ENCODE results near the gene AACS. TPM values are rescaled to one million over a fixed set of nuclear protein-coding genes. Genes with fewer than 3 reads are reported as not detected.
"Not testable (repeated sequence)": the region's sequence is repeated elsewhere in the genome, so short reads cannot be mapped to it uniquely, and the experiment has no call there.

Gene AACS
- total RNA-seq, 4 donors from 2014 or later, result 14.8 to 24.0 (median 20.1) TPM

GRCh38 chr12:125029761-125030358, 35.4 kb upstream of the AACS start:
- 89 to 93% methylated on average over 7 of the region's 7 CpGs for WGBS, 2 donors
- intact Hi-C loops (cut with DNase I), result no loop called here
- no peak for DNase-seq
- no peak for TF ChIP-seq CTCF (IDR thresholded peaks at IDR 0.05)
- no peak for TF ChIP-seq POLR2A (IDR thresholded peaks at IDR 0.05)
- Histone ChIP-seq H3K27ac (no peak overlapping the region), H3K27me3 (no peaks in the 10 kb centered on the region), H3K4me3 (replicated peaks in 1 of 3) (no peak overlapping the region), H3K9me3 (no peaks in the 10 kb centered on the region), H3K36me3 (no peaks in the 10 kb centered on the region), H3K4me1 (no peaks in the 10 kb centered on the region)

GRCh38 chr12:125031471-125031870, 33.8 kb upstream of the AACS start:
- intact Hi-C loops (cut with DNase I); H3K27me3 ChIP-seq; H3K4me1 ChIP-seq; H3K9me3 ChIP-seq; H3K27ac ChIP-seq; H3K4me3 ChIP-seq (replicated peaks in 1 of 3); H3K36me3 ChIP-seq; DNase-seq: not testable (repeated sequence)
- 43 to 60% methylated on average over 9 of the region's 9 CpGs for WGBS, 2 donors

GRCh38 chr12:125032466-125033152, 32.6 kb upstream of the AACS start:
- no peak for TF ChIP-seq POLR2A (IDR thresholded peaks at IDR 0.05)
- TF ChIP-seq CTCF (IDR thresholded peaks at IDR 0.05), result no peak
- H3K9me3 ChIP-seq, result no peaks in the 10 kb centered on the region
- WGBS, 2 donors, result 79 to 82% methylated on average over 19 of the region's 19 CpGs
- no peak overlapping the region for H3K27ac ChIP-seq
- DNase-seq, result no peak
- no peaks in the 10 kb centered on the region for H3K36me3 ChIP-seq
- H3K27me3 ChIP-seq, result no peaks in the 10 kb centered on the region
- no peak overlapping the region for H3K4me3 ChIP-seq (replicated peaks in 1 of 3)
- intact Hi-C loops (cut with DNase I), result no loop called here
- H3K4me1 ChIP-seq, result no peaks in the 10 kb centered on the region

- TF ChIP-seq POLR2A (IDR thresholded peaks at IDR 0.05), result no peak
- no peak for TF ChIP-seq CTCF (IDR thresholded peaks at IDR 0.05)
- Histone ChIP-seq H3K4me1 (no peaks in the 10 kb centered on the region), H3K27me3 (no peaks in the 10 kb centered on the region), H3K9me3 (no peaks in the 10 kb centered on the region), H3K27ac (no peak overlapping the region), H3K4me3 (replicated peaks in 1 of 3) (no peak overlapping the region), H3K36me3 (no peaks in the 10 kb centered on the region)
- intact Hi-C loops (cut with DNase I), result no loop called here
- 89 to 92% methylated on average over 9 of the region's 9 CpGs for WGBS, 2 donors
- no peak for DNase-seq
These were observed 31.9 kb upstream of the AACS start for GRCh38 chr12:125033288-125033687.

GRCh38 chr12:125038976-125039625, 26.1 kb upstream of the AACS start:
- 69 to 70% methylated on average over 6 of the region's 6 CpGs for WGBS, 2 donors
- H3K4me1 ChIP-seq, result no peaks in the 10 kb centered on the region

More at GRCh38 chr12:125038976-125039625, 26.1 kb upstream of the AACS start:
- no peak for DNase-seq
- intact Hi-C loops (cut with DNase I), result no loop called here
- no peak overlapping the region for H3K27ac ChIP-seq
- H3K9me3 ChIP-seq, result no peaks in the 10 kb centered on the region
- no peaks in the 10 kb centered on the region for H3K27me3 ChIP-seq
- H3K4me3 ChIP-seq (replicated peaks in 1 of 3), result no peak overlapping the region
- H3K36me3 ChIP-seq, result no peaks in the 10 kb centered on the region
- no peak for TF ChIP-seq CTCF (IDR thresholded peaks at IDR 0.05)
- no peak for TF ChIP-seq POLR2A (IDR thresholded peaks at IDR 0.05)

All from thyroid gland (tissue), 4 donors.